ENCODE measurements around the gene CSNK1A1.

- TF ChIP-seq CTCF (conservative IDR thresholded peaks at IDR 0.05): no peak
- no peak for TF ChIP-seq EZH2 (IDR thresholded peaks at IDR 0.05; ENCODE audit: low read depth)
Observed at GRCh38 chr5:149452665-149453617, 98.3 kb downstream of the CSNK1A1 start.
